Transverse colon (tissue), 4 donors: ENCODE data around the gene ENG.

Source experiments
- EP300 ChIP-seq: sonication (generic); formaldehyde crosslinking; IDR thresholded peaks from one replicate; pipeline ENCODE4 v1.6.1; 2017; ENCODE audit warnings: antibody characterized with exemption, low read depth
- POLR2A ChIP-seq: fragments of 450-650 bp; IDR thresholded peaks from one replicate; pipeline ENCODE4 v1.6.1; 2016; ENCODE audit warnings: antibody characterized with exemption, mild to moderate bottlenecking, moderate library complexity
- POLR2AphosphoS5 ChIP-seq, 3 donors: sonication (generic); formaldehyde crosslinking; IDR thresholded peaks; one replicate each; pipeline ENCODE4 v1.6.1; 2016; ENCODE audit warnings: antibody characterized with exemption in 3 of 3
- TF ChIP-seq, protein P1 (sequence below), 5 experiments: fragments of 200-600 bp in 3 of 5; fragments of 450-650 bp in 2 of 5; sonication (generic) in 3 of 5; IDR thresholded peaks; 1 replicate in 2 of 5; 2 replicates in 3 of 5; pipeline ENCODE4 v1.5.1; 2016 to 2017; ENCODE audit warnings: antibody characterized with exemption in 5 of 5, inconsistent platforms in 3 of 5, mild to moderate bottlenecking in 2 of 5, moderate library complexity in 1 of 5

DNA sequence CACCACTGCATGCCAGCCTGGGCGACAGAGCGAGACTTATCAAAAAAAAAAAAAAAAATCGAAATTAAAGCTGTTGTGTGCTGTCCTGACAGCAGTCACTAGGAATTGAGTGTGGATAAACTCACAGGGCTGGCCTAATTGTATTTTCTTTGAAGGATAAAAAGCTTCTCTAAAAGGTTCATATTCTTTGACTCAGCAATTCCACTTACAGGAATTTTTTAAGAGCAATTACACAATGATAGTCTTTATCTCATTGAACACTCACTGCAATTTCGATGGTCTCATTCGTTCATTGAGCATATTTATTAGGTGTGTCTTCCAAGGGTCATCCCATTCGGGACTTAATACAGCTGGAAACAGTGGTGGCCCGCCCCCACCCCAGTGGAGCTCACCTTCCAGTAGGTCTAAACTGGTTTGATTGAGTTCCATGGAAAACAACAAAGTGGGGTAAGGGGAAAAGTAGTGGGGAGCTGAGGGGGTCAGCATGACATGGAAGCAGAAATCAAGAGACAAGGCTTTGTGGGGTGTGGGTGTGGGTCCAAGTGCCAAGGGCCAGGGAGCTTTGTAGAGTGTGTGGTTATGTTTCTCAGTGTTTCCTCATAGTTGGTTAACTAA, 61.9 kb downstream of the ENG start:
- TF ChIP-seq, protein P1, sequence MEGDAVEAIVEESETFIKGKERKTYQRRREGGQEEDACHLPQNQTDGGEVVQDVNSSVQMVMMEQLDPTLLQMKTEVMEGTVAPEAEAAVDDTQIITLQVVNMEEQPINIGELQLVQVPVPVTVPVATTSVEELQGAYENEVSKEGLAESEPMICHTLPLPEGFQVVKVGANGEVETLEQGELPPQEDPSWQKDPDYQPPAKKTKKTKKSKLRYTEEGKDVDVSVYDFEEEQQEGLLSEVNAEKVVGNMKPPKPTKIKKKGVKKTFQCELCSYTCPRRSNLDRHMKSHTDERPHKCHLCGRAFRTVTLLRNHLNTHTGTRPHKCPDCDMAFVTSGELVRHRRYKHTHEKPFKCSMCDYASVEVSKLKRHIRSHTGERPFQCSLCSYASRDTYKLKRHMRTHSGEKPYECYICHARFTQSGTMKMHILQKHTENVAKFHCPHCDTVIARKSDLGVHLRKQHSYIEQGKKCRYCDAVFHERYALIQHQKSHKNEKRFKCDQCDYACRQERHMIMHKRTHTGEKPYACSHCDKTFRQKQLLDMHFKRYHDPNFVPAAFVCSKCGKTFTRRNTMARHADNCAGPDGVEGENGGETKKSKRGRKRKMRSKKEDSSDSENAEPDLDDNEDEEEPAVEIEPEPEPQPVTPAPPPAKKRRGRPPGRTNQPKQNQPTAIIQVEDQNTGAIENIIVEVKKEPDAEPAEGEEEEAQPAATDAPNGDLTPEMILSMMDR (IDR thresholded peaks at IDR 0.05), result no peak
- TF ChIP-seq EP300 (no peak), POLR2AphosphoS5 (IDR thresholded peaks at IDR 0.05) (no peak), POLR2A (no peak)
